ENCODE data around the gene TMEM115. TPM values are rescaled to one million over a fixed set of nuclear protein-coding genes. Genes with fewer than 3 reads are reported as not detected.

Gene TMEM115, protein sequence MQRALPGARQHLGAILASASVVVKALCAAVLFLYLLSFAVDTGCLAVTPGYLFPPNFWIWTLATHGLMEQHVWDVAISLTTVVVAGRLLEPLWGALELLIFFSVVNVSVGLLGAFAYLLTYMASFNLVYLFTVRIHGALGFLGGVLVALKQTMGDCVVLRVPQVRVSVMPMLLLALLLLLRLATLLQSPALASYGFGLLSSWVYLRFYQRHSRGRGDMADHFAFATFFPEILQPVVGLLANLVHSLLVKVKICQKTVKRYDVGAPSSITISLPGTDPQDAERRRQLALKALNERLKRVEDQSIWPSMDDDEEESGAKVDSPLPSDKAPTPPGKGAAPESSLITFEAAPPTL
- 10 to 100 TPM; 30.9 to 35.9 (median 32.3) TPM for polyA plus RNA-seq (ENCODE audit: insufficient read length in 3 of 3)

- DNase-seq (ENCODE audit: low read depth in 3 of 3, low spot score in 2 of 3): peak; percentile 89 to 96 (median 94)
Measured at GRCh38 chr3:50358911-50359759, at the start of gene TMEM115. TMEM115 (minus strand) TSS chr3:50359521; CDS start chr3:50359063, 458 bp downstream.

GRCh38 chr3:50408443-50408944 is 49.2 kb upstream of the TMEM115 start:
- no peak for DNase-seq (ENCODE audit: low read depth in 3 of 3, low spot score in 2 of 3)

GRCh38 chr3:50406487-50406886 is 47.2 kb upstream of the TMEM115 start:
- no peak for DNase-seq (ENCODE audit: low read depth in 3 of 3, low spot score in 2 of 3)

DNA sequence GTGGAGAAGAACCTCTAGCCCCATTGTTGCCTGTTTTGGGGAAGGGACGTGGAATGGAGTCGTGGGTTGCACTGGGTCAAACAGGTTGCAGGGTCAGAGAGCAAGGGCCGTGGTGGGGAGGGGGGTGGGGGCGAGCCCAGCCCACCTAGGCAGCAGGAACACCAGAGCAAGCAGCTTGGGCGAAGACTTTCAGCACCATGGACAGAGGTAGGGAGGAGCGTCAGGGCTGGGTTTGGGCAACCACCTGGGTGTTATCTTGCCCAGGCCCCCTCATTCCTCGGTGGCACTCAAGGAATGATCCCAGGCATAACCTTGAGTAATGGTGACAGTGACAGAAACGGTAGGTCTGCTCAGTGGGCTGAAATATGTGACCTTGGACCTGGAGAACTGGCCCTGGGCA is 45.9 kb upstream of the TMEM115 start:
- DNase-seq (ENCODE audit: low read depth in 3 of 3, low spot score in 2 of 3): no peak

GRCh38 chr3:50401978-50402595 is 42.8 kb upstream of the TMEM115 start:
- DNase-seq (ENCODE audit: low read depth in 3 of 3, low spot score in 2 of 3): no peak

DNA sequence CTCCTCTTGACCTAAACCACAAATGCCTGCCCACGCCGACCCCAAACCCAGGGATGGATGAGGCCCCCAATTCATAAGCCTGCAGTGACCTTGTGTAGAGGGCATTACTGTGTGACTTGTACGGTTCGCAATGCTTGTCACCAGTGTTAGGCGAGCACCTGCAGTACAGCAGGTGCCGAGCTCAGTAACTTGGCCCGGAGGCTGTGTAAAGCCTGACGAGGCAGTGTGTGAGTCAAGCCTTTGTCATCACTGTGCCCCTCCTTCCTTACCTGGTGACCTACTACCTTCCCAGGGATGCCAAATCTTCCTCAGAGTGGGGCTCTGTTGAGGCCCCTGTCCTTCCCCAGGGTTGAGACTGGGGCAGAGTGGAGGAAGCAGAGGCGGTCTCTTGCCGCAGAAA is 37.2 kb upstream of the TMEM115 start:
- DNase-seq (ENCODE audit: low read depth in 3 of 3, low spot score in 2 of 3): no peak

GRCh38 chr3:50395070-50395860 is 35.9 kb upstream of the TMEM115 start:
- DNase-seq (ENCODE audit: low read depth in 3 of 3, low spot score in 2 of 3): no peak

- no peak for DNase-seq (ENCODE audit: low read depth in 3 of 3, low spot score in 2 of 3)
Measured at GRCh38 chr3:50393061-50393460, 33.7 kb upstream of the TMEM115 start.

DNA sequence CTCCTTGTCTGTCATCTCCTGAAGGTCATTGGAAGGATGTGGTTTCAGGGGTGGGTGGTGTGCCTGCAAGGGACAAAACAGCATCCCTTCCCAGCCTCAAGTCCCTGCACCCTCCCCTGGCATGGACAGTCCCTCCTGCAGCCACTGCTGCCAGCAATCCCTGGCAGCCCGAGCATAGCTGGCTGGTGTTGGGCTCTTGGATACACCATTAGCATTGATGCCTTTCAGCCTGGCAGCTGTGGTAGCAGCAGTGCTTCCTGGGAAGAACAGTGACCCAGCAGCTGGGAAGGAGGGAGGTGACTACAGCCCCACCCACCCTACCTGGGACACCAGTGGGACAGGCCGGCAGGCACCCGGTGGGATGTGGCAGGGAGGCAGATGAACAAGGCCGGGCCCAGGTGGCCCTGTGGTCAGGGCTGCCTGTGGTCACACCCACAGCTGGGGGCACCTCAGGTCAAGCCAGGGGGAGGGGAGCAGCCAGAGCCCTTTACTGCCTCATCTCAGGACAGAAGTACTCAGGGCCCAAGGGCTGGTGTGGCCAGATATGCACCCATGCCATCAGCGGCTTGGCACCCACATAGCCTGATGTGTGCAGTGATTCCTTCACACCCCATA is 32.9 kb upstream of the TMEM115 start:
- DNase-seq (ENCODE audit: low read depth in 3 of 3, low spot score in 2 of 3): no peak

- no peak for DNase-seq (ENCODE audit: low read depth in 3 of 3, low spot score in 2 of 3)
Measured at GRCh38 chr3:50390508-50391224, 31.3 kb upstream of the TMEM115 start.

GRCh38 chr3:50389414-50389767 is 30.1 kb upstream of the TMEM115 start:
- no peak for DNase-seq (ENCODE audit: low read depth in 3 of 3, low spot score in 2 of 3)

DNA sequence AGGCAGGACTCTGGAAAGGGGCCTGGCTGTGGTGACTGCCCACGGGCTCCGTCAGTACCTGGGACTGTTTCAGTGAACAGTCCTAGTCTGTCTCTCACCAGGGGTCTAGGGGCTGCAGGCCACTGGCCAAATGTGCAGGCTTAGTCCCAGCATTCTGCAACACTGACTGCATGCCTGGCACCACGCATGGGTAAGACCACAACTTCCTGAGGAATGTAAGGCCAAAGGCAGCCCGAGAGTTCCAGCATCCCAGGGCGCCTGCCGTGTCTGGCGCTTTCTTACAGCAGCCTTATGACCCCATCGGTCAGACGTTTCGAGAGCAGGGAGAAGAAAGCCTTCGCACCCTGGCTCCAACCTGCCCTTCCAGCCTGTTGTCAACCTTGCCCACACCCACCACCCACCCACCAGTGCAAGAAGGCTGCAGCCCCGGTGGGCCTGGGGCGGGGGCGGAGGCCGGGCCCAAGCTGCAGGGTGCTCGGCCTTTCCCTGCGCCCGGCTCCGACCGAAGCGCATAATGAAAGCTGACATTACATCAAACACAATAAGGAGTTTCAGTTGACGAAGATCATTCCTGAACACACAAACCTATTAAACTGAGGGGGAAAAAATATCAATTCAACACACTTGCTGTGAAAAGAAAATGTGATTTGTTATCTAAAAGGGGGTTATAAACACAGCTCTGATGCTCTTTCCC is 29.5 kb upstream of the TMEM115 start:
- DNase-seq (ENCODE audit: low read depth in 3 of 3, low spot score in 2 of 3): no peak

- DNase-seq (ENCODE audit: low read depth in 3 of 3, low spot score in 2 of 3): no peak
Measured at GRCh38 chr3:50388016-50388719, 28.8 kb upstream of the TMEM115 start.

DNA sequence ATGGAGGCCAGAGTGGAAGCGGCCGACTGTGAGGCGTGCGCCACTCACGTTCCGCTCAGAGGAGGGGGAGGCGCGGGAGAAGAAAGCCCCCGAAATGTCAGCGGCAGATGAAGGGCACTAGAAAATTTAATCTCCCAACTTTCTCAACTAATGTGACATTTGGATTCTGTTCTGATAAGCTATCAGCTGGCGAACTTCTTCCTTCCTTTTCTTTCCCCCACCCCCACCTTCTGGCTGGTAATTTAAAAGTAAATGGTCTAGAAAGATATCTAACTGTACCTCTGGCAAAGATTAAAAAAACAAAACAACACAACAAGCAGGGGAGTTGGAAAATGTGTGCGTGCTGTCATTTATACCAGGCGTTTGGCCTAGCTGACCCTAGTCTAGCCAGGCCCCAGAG is 26.4 kb upstream of the TMEM115 start:
- no peak for DNase-seq (ENCODE audit: low read depth in 3 of 3, low spot score in 2 of 3)

DNA sequence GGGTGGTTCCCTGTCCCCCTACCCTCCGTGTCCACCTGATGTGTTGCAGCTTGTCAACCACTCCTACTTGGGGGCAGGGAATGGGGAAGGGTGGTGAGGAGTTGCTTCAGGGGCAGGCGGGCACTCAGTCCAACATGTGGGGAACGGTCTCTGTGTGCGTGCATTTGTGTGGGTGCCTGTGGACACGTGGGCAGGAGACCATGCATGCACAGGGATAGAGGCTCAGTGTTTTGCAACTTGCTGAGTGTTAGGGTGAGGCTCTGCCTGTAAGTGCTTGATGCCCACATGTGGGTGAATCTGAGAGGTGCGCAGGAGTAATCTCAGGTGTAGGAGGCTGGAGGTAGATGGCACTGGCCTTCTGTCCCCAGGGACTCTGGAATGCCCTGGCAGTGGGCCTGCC is 24.4 kb upstream of the TMEM115 start:
- no peak for DNase-seq (ENCODE audit: low read depth in 3 of 3, low spot score in 2 of 3)

DNA sequence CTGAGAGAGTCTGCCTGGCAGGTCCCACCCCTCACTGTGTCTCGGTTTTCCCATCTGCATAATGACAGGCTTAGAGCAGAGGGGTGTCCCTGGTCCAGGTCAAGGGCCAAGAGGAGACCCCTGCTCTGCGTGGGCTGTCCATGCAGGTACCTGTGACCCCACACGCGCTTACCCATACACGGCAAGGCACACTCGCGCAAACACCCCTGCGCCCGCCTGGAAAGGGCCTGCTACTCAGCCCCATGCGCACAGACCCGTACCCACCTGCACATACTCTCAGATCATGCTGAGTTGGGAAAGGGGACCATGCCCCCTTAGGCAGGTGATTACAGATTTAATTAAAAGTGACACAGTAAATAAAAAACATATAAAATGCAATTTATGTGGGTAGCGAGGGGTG is 23.4 kb upstream of the TMEM115 start:
- DNase-seq (ENCODE audit: low read depth in 3 of 3, low spot score in 2 of 3): no peak

DNA sequence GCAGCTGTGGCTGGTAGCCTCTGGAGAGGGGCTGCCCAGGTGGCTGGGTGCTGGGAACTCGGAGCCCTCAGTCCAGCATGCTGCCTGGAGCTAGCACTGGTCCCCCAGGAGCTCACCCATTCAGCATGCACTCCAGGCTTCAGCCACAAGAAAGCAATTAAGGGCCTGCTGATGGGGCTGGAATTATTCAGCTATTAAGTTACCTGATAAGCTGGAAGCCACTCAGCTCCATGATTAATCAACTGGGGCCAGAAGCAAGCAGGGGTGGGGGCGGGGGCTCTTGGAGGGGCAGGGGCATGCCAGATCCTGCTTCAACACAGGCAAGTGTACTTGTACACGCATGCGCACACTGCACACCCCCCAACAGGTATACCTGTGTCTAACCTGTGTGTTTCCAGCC is 22.1 kb upstream of the TMEM115 start:
- no peak for DNase-seq (ENCODE audit: low read depth in 3 of 3, low spot score in 2 of 3)

GRCh38 chr3:50380405-50381085 is 21.2 kb upstream of the TMEM115 start:
- no peak for DNase-seq (ENCODE audit: low read depth in 3 of 3, low spot score in 2 of 3)
